ENCODE measurements around the gene LRRC56. TPM values are rescaled to one million over a fixed set of nuclear protein-coding genes. Genes with fewer than 3 reads are reported as not detected.

LRRC56 gene
- total RNA-seq, 1 donor from 2014 or later: 0.26 TPM

DNA sequence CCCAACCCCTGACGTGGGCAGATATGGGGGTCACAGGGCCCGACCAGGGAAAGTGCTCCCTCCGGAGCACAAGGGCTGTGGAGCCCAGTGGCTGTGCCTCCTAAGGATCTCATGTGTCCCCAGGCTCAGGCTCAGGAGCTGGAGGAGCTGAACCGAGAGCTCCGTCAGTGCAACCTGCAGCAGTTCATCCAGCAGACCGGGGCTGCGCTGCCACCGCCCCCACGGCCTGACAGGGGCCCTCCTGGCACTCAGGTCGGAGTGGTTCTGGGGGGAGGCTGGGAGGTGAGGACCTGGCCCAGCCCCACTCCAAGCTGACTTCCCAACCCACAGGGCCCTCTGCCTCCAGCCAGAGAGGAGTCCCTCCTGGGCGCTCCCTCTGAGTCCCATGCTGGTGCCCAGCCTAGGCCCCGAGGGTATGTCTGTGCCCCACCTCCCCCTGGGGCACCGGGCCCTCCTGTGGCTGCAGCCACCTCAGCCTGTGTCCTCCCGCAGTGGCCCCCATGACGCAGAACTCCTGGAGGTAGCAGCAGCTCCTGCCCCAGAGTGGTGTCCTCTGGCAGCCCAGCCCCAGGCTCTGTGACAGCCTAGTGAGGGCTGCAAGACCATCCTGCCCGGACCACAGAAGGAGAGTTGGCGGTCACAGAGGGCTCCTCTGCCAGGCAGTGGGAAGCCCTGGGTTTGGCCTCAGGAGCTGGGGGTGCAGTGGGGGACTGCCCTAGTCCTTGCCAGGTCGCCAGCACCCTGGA is 25.9 kb downstream of the LRRC56 start:
- H3K36me3 ChIP-seq (ENCODE audit: control insufficient read depth, insufficient read depth, low read length): peaks cover 26% of the 10 kb centered on the region
- TF ChIP-seq, protein P1, sequence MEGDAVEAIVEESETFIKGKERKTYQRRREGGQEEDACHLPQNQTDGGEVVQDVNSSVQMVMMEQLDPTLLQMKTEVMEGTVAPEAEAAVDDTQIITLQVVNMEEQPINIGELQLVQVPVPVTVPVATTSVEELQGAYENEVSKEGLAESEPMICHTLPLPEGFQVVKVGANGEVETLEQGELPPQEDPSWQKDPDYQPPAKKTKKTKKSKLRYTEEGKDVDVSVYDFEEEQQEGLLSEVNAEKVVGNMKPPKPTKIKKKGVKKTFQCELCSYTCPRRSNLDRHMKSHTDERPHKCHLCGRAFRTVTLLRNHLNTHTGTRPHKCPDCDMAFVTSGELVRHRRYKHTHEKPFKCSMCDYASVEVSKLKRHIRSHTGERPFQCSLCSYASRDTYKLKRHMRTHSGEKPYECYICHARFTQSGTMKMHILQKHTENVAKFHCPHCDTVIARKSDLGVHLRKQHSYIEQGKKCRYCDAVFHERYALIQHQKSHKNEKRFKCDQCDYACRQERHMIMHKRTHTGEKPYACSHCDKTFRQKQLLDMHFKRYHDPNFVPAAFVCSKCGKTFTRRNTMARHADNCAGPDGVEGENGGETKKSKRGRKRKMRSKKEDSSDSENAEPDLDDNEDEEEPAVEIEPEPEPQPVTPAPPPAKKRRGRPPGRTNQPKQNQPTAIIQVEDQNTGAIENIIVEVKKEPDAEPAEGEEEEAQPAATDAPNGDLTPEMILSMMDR (IDR thresholded peaks at IDR 0.05; ENCODE audit: insufficient read depth, low read length, severe bottlenecking): no peak
- H3K4me3 ChIP-seq (ENCODE audit: low read depth, low read length): no peak overlapping the region
- no peaks in the 10 kb centered on the region for H3K27me3 ChIP-seq (ENCODE audit: control insufficient read depth, insufficient read depth, low read length)
- DNase-seq (ENCODE audit: low read depth) (no peak), FAIRE-seq (no peak)

DNA sequence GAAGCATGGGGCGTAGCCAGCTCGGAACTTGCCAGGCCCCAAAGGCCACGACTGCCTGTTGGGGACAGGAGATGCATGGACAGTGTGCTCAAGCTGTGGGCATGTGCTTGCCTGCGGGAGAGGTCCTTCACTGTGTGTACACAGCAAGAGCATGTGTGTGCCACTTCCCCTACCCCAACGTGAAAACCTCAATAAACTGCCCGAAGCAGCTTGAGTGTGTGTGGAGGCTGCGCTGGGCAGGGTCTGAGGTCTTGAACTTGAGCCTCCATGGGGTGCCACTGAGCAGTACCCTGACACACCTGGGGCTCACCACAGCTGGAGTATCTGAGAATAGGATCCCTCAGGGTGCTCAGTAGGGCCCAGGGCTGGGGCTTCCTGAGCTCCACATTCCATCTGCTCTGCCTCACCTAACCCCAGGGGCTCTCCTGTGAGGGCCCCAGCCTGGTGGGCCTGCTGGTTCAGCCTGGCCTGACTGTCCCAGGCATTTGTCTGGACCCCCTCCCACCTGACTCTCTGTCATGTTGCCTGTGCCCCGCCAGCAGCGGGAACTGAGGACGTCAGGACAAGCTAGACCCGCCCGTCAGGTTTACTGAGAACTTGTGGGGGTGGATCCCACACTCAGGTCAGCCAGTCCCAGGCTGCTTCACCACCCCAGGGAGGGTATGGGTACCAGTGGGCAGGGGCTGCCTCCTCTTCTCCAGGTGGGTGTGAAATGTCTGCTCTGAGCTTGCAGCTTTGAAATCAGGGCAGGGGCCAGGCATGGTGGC is 26.7 kb downstream of the LRRC56 start:
- peak; percentile 56 for DNase-seq (ENCODE audit: low read depth)
- no peak for FAIRE-seq
- H3K27me3 ChIP-seq (ENCODE audit: control insufficient read depth, insufficient read depth, low read length): no peaks in the 10 kb centered on the region
- TF ChIP-seq, protein P1 (IDR thresholded peaks at IDR 0.05; ENCODE audit: insufficient read depth, low read length, severe bottlenecking): no peak
- H3K4me3 ChIP-seq (ENCODE audit: low read depth, low read length): no peak overlapping the region
- peaks cover 26% of the 10 kb centered on the region for H3K36me3 ChIP-seq (ENCODE audit: control insufficient read depth, insufficient read depth, low read length)

DNA sequence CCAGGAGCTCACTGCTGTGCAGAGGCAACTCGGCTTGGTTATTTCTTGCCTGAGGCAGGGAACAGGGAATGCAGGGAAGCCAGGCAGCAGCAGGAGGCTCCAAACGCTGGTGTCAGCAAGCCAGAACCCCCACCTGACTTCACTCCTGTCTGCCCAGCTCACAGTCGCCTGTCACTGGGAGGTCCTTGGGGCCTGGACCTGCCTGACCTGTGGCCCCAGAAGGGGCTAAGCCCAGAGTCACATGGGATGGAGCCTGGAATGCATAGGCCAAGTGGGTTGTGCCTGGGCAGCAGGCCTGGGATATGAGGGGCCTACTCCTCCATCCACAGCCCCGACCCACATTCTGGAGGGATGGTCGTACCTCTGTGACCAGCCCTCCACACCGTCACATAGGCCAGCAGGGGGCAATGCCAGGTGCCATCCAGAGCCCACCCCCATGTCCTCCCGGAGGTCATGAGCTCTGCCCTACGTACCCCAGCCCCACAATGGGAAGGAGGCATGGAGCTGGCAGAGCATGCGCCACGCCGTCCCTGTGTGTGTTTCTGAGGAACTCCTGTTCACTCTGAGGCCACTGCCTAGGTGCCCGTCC is 28.7 kb downstream of the LRRC56 start:
- TF ChIP-seq, protein P1 (IDR thresholded peaks at IDR 0.05; ENCODE audit: insufficient read depth, low read length, severe bottlenecking): peak; percentile 10
- DNase-seq (ENCODE audit: low read depth) (no peak), FAIRE-seq (no peak)
- H3K4me3 ChIP-seq (ENCODE audit: low read depth, low read length): no peak overlapping the region
- H3K27me3 ChIP-seq (ENCODE audit: control insufficient read depth, insufficient read depth, low read length): no peaks in the 10 kb centered on the region
- H3K36me3 ChIP-seq (ENCODE audit: control insufficient read depth, insufficient read depth, low read length): peaks cover 26% of the 10 kb centered on the region

DNA sequence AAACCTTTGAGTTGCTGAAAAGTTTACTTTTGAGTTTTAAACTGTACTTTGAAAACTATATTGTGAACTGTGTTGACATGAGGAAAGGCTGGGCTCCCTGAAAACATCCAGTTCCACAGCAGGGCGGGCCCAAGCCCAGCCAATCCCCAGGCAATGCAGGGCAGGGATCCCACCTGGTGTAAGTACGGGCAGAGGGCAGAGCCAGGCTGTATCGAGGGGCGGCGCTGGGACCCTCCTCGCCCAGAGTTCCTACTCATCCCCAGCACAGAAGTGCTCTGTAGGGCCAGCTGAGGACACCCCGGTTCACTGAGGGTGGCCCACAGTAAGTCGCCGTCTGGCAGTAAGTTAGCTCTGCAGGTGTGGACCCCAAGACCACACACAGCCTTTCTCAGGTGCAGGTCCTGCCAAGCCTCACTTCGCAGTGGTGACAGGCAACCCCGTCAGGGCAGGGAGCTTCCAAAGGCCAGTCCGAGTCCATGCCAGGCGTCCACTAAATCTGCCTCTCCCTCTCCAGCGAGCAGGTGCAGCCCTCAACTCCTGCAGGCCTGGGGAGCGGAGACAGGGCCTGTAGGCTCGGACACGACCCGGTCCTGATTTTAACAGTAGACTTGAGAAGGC is 29.8 kb downstream of the LRRC56 start:
- Histone ChIP-seq H3K36me3 (ENCODE audit: control insufficient read depth, insufficient read depth, low read length) (peaks cover 23% of the 10 kb centered on the region), H3K27me3 (ENCODE audit: control insufficient read depth, insufficient read depth, low read length) (no peaks in the 10 kb centered on the region), H3K4me3 (ENCODE audit: low read depth, low read length) (peak overlapping the region; percentile 99)
- TF ChIP-seq, protein P1 (IDR thresholded peaks at IDR 0.05; ENCODE audit: insufficient read depth, low read length, severe bottlenecking): no peak
- no peak for DNase-seq (ENCODE audit: low read depth)
- peak; percentile 52 for FAIRE-seq

GRCh38 chr11:567629-568292 is 30.4 kb downstream of the LRRC56 start:
- Histone ChIP-seq H3K4me3 (ENCODE audit: low read depth, low read length) (peak overlapping the region; percentile 99), H3K27me3 (ENCODE audit: control insufficient read depth, insufficient read depth, low read length) (no peaks in the 10 kb centered on the region), H3K36me3 (ENCODE audit: control insufficient read depth, insufficient read depth, low read length) (peaks cover 19% of the 10 kb centered on the region)
- TF ChIP-seq, protein P1 (IDR thresholded peaks at IDR 0.05; ENCODE audit: insufficient read depth, low read length, severe bottlenecking): no peak
- DNase-seq (ENCODE audit: low read depth) (no peak), FAIRE-seq (no peak)

Measured in bronchial epithelial cell (primary cell).